Subcutaneous abdominal adipose tissue (tissue), 5 donors: Measurements from ENCODE around the gene CACNA1F.

Experiments used
- H3K27ac ChIP-seq: one replicate; pipeline ENCODE4 v1.7.0; 2013; ENCODE audit warnings: low read depth, mild to moderate bottlenecking, inconsistent platforms, low read length, moderate library complexity
- H3K27me3 ChIP-seq, 5 donors: one replicate each; pipeline ENCODE4 v1.7.0; 2013; ENCODE audit warnings: low read length in 5 of 5, inconsistent platforms in 1 of 5; ENCODE audit not compliant: control insufficient read depth in 5 of 5, insufficient read depth in 4 of 5
- H3K36me3 ChIP-seq, 5 donors: one replicate each; pipeline ENCODE4 v1.7.0; 2013; ENCODE audit warnings: low read length in 5 of 5; ENCODE audit not compliant: control insufficient read depth in 5 of 5, insufficient read depth in 5 of 5
- H3K4me1 ChIP-seq, 5 donors: one replicate each; pipeline ENCODE4 v1.7.0; 2013; ENCODE audit warnings: low read length in 5 of 5, mild to moderate bottlenecking in 3 of 5, moderate library complexity in 1 of 5; ENCODE audit not compliant: control insufficient read depth in 5 of 5, insufficient read depth in 5 of 5
- H3K4me3 ChIP-seq, 5 donors: one replicate each; pipeline ENCODE4 v1.7.0; 2013; ENCODE audit warnings: low read length in 5 of 5, low read depth in 1 of 5
- H3K9ac ChIP-seq, 5 donors: one replicate each; pipeline ENCODE4 v1.7.0; 2013; ENCODE audit warnings: low read length in 5 of 5, mild to moderate bottlenecking in 4 of 5, moderate library complexity in 3 of 5
- H3K9me3 ChIP-seq, 5 donors: one replicate each; pipeline ENCODE4 v1.7.0; 2013; ENCODE audit warnings: low read length in 5 of 5; ENCODE audit not compliant: control insufficient read depth in 5 of 5
- donor health status: healthy.
- donor health status: healthy.
- donor health status: healthy.
- donor health status: healthy.
- donor health status: healthy.

Gene CACNA1F

GRCh38 chrX:49172280-49172780, 60.8 kb downstream of the CACNA1F start:
- peak overlapping the region; percentile 38 to 74 (median 66) for H3K4me3 ChIP-seq
- H3K4me1 ChIP-seq, result peaks cover 0 to 24% (median 14%) of the 10 kb centered on the region in 5 donors
- peak overlapping the region in 4 of 5 donors; percentile 66 to 71 (median 69) for H3K9ac ChIP-seq
- H3K9me3 ChIP-seq, result peaks cover 0 to 2% (median 0%) of the 10 kb centered on the region in 5 donors
- H3K27me3 ChIP-seq, result peaks cover 0 to 2% (median 0%) of the 10 kb centered on the region in 5 donors
- peaks cover 0 to 14% (median 4%) of the 10 kb centered on the region in 5 donors for H3K36me3 ChIP-seq
- peak overlapping the region; percentile 77 for H3K27ac ChIP-seq

GRCh38 chrX:49171752-49172279, 61.3 kb downstream of the CACNA1F start, which contains the start of gene PLP2:
TSS of gene PLP2 (plus strand) at chrX:49171898. CDS start at chrX:49172001, 103 bp downstream.
- Histone ChIP-seq H3K9me3 (peaks cover 0 to 2% (median 0%) of the 10 kb centered on the region in 5 donors), H3K27me3 (peaks cover 0 to 2% (median 0%) of the 10 kb centered on the region in 5 donors), H3K36me3 (peaks cover 0 to 14% (median 4%) of the 10 kb centered on the region in 5 donors), H3K27ac (peak within 1 kb of the TSS; percentile 77), H3K9ac (peak within 1 kb of the TSS; percentile 59 to 71 (median 68)), H3K4me3 (peak within 1 kb of the TSS; percentile 38 to 74 (median 66)), H3K4me1 (peaks cover 0 to 29% (median 20%) of the 10 kb centered on the region in 5 donors)

- Histone ChIP-seq H3K4me3 (peak overlapping the region; percentile 38 to 53 (median 48)), H3K9me3 (no peaks in the 10 kb centered on the region), H3K27ac (peak overlapping the region; percentile 66), H3K4me1 (peaks cover 0 to 44% (median 24%) of the 10 kb centered on the region in 5 donors), H3K9ac (peak overlapping the region in 2 of 5 donors; percentile 1 to 23), H3K36me3 (no peaks in the 10 kb centered on the region), H3K27me3 (peaks cover 0 to 5% (median 0%) of the 10 kb centered on the region in 5 donors)
Measured at GRCh38 chrX:49167740-49168108, 65.4 kb downstream of the CACNA1F start.

GRCh38 chrX:49166914-49167739, 66.0 kb downstream of the CACNA1F start:
- Histone ChIP-seq H3K9me3 (no peaks in the 10 kb centered on the region), H3K9ac (peak overlapping the region in 4 of 5 donors; percentile 13 to 43 (median 30)), H3K4me3 (peak overlapping the region; percentile 38 to 60 (median 50)), H3K4me1 (peaks cover 0 to 39% (median 23%) of the 10 kb centered on the region in 5 donors), H3K27me3 (peaks cover 0 to 5% (median 0%) of the 10 kb centered on the region in 5 donors), H3K36me3 (no peaks in the 10 kb centered on the region), H3K27ac (peak overlapping the region; percentile 66)

GRCh38 chrX:49165901-49166881, 66.9 kb downstream of the CACNA1F start:
- peaks cover 0 to 5% (median 0%) of the 10 kb centered on the region in 5 donors for H3K27me3 ChIP-seq
- peak overlapping the region; percentile 66 for H3K27ac ChIP-seq
- H3K9ac ChIP-seq, result peak overlapping the region in 4 of 5 donors; percentile 13 to 41 (median 32)
- peaks cover 0 to 32% (median 20%) of the 10 kb centered on the region in 5 donors for H3K4me1 ChIP-seq
- H3K4me3 ChIP-seq, result peak overlapping the region; percentile 38 to 60 (median 50)
- H3K9me3 ChIP-seq, result no peaks in the 10 kb centered on the region
- H3K36me3 ChIP-seq, result no peaks in the 10 kb centered on the region

GRCh38 chrX:49164589-49165360, 68.4 kb downstream of the CACNA1F start:
- Histone ChIP-seq H3K4me3 (no peak overlapping the region), H3K9ac (no peak overlapping the region), H3K36me3 (no peaks in the 10 kb centered on the region), H3K27ac (peak overlapping the region; percentile 85), H3K27me3 (peaks cover 0 to 5% (median 0%) of the 10 kb centered on the region in 5 donors), H3K9me3 (no peaks in the 10 kb centered on the region), H3K4me1 (peaks cover 0 to 32% (median 20%) of the 10 kb centered on the region in 5 donors)

GRCh38 chrX:49163555-49164419, 69.4 kb downstream of the CACNA1F start:
- peaks cover 0 to 32% (median 20%) of the 10 kb centered on the region in 5 donors for H3K4me1 ChIP-seq
- H3K27ac ChIP-seq, result peak overlapping the region; percentile 85
- peak overlapping the region in 4 of 5 donors; percentile 55 to 65 (median 59) for H3K4me3 ChIP-seq
- H3K36me3 ChIP-seq, result no peaks in the 10 kb centered on the region
- peaks cover 0 to 5% (median 0%) of the 10 kb centered on the region in 5 donors for H3K27me3 ChIP-seq
- peak overlapping the region in 4 of 5 donors; percentile 32 to 71 (median 56) for H3K9ac ChIP-seq
- H3K9me3 ChIP-seq, result no peaks in the 10 kb centered on the region

GRCh38 chrX:49162620-49163019, 70.5 kb downstream of the CACNA1F start, which contains the start of gene MAGIX:
TSS of gene MAGIX (plus strand) at chrX:49162758. CDS start at chrX:49162890, 132 bp downstream.
- no peaks in the 10 kb centered on the region for H3K9me3 ChIP-seq
- H3K9ac ChIP-seq, result peak within 1 kb of the TSS in 3 of 5 donors; percentile 32 to 71 (median 43)
- H3K27me3 ChIP-seq, result peaks cover 0 to 8% (median 0%) of the 10 kb centered on the region in 5 donors
- H3K4me3 ChIP-seq, result peak within 1 kb of the TSS in 4 of 5 donors; percentile 55 to 65 (median 59)
- H3K4me1 ChIP-seq, result peaks cover 0 to 29% (median 18%) of the 10 kb centered on the region in 5 donors
- peak within 1 kb of the TSS; percentile 85 for H3K27ac ChIP-seq
- H3K36me3 ChIP-seq, result no peaks in the 10 kb centered on the region
